Measurements from ENCODE around the gene NOXO1. TPM values are rescaled to one million over a fixed set of nuclear protein-coding genes. Genes with fewer than 3 reads are reported as not detected.

NOXO1 gene
- polyA plus RNA-seq, 3 donors = 0.09 TPM; not detected in 2

GRCh38 chr16:1936945-1937479, 44.3 kb downstream of the NOXO1 start:
- Histone ChIP-seq H2AFZ (ENCODE audit: insufficient read depth, low read depth, low read length, poor library complexity, severe bottlenecking) (no peak overlapping the region), H3K4me1 (ENCODE audit: control insufficient read depth in 1 of 2, insufficient read depth in 2 of 2, low read length in 2 of 2) (peaks cover 54 to 61% of the 10 kb centered on the region in 2 donors), H3K27ac (ENCODE audit: low read depth in 1 of 2, low read length in 2 of 2) (peak overlapping the region; percentile 1 to 14), H3K79me2 (ENCODE audit: insufficient read depth, low read length) (peaks cover 55% of the 10 kb centered on the region), H3K9ac (ENCODE audit: insufficient read depth, low read length, poor library complexity, severe bottlenecking) (peak overlapping the region; percentile 8), H4K20me1 (ENCODE audit: insufficient read depth, low read length) (peaks cover 31% of the 10 kb centered on the region), H3K9me3 (replicated peaks in 1 of 2; ENCODE audit: control insufficient read depth in 1 of 2, insufficient read depth in 1 of 2, low read length in 2 of 2) (no peaks in the 10 kb centered on the region), H3K4me3 (replicated peaks in 1 of 3; ENCODE audit: low read depth in 2 of 3, low read length in 3 of 3) (no peak overlapping the region), H3K36me3 (replicated peaks in 1 of 2; ENCODE audit: control insufficient read depth in 1 of 2, insufficient read depth in 2 of 2, low read length in 2 of 2) (peaks cover 36 to 48% of the 10 kb centered on the region in 2 donors), H3K4me2 (replicated peaks; ENCODE audit: extremely low read depth, low read length, poor library complexity, severe bottlenecking) (no peak overlapping the region), H3K27me3 (ENCODE audit: control insufficient read depth in 2 of 2, insufficient read depth in 2 of 2, low read length in 2 of 2) (no peaks in the 10 kb centered on the region)
- H3K9me3 Mint-ChIP-seq = no peaks in the 10 kb centered on the region
- H3K36me3 Mint-ChIP-seq = peaks cover 36 to 59% of the 10 kb centered on the region in 2 donors
- peaks cover 0 to 1% (median 0%) of the 10 kb centered on the region in 3 donors for H3K27me3 Mint-ChIP-seq (ENCODE audit: low read depth in 3 of 3)
- DNase-seq = no peak
- no peak overlapping the region for H3K4me3 Mint-ChIP-seq
- H3K27ac Mint-ChIP-seq = peak overlapping the region in 4 of 7 donors; percentile 54 to 59 (median 58)
- intact Hi-C loops (cut with micrococcal nuclease) = loop anchor here in 1 of 2 donors (10.0 kb wide), 1 partner anchor 162 kb away; the partner anchor contains the start of genes EME2, MRPS34 and NME3
- no peak for TF ChIP-seq CTCF (IDR thresholded peaks at IDR 0.05)
- peaks cover 63% of the 10 kb centered on the region for H3K4me1 Mint-ChIP-seq
- WGBS (ENCODE audit: insufficient coverage) = 98% methylated on average over 4 of the region's 11 CpGs

GRCh38 chr16:1933097-1933661, 48.1 kb downstream of the NOXO1 start:
- no peak for TF ChIP-seq CTCF (IDR thresholded peaks at IDR 0.05)
- no peak for DNase-seq
- Mint-ChIP-seq H3K27me3 (ENCODE audit: low read depth in 3 of 3) (peaks cover 0 to 4% (median 4%) of the 10 kb centered on the region in 3 donors), H3K27ac (peak overlapping the region in 1 of 7 donors; percentile 26), H3K4me3 (no peak overlapping the region), H3K9me3 (no peaks in the 10 kb centered on the region), H3K4me1 (peaks cover 37% of the 10 kb centered on the region), H3K36me3 (peaks cover 12 to 23% of the 10 kb centered on the region in 2 donors)
- Histone ChIP-seq H3K27ac (ENCODE audit: low read depth in 1 of 2, low read length in 2 of 2) (no peak overlapping the region), H3K27me3 (ENCODE audit: control insufficient read depth in 2 of 2, insufficient read depth in 2 of 2, low read length in 2 of 2) (no peaks in the 10 kb centered on the region), H3K79me2 (ENCODE audit: insufficient read depth, low read length) (peaks cover 19% of the 10 kb centered on the region), H3K36me3 (replicated peaks in 1 of 2; ENCODE audit: control insufficient read depth in 1 of 2, insufficient read depth in 2 of 2, low read length in 2 of 2) (peaks cover 8 to 17% of the 10 kb centered on the region in 2 donors), H2AFZ (ENCODE audit: insufficient read depth, low read depth, low read length, poor library complexity, severe bottlenecking) (no peak overlapping the region), H3K9me3 (replicated peaks in 1 of 2; ENCODE audit: control insufficient read depth in 1 of 2, insufficient read depth in 1 of 2, low read length in 2 of 2) (no peaks in the 10 kb centered on the region), H3K9ac (ENCODE audit: insufficient read depth, low read length, poor library complexity, severe bottlenecking) (no peak overlapping the region), H3K4me2 (replicated peaks; ENCODE audit: extremely low read depth, low read length, poor library complexity, severe bottlenecking) (no peak overlapping the region), H4K20me1 (ENCODE audit: insufficient read depth, low read length) (peaks cover 12% of the 10 kb centered on the region), H3K4me1 (ENCODE audit: control insufficient read depth in 1 of 2, insufficient read depth in 2 of 2, low read length in 2 of 2) (peaks cover 26 to 40% of the 10 kb centered on the region in 2 donors), H3K4me3 (replicated peaks in 1 of 3; ENCODE audit: low read depth in 2 of 3, low read length in 3 of 3) (no peak overlapping the region)
- 80% methylated on average over 23 of the region's 23 CpGs for WGBS (ENCODE audit: insufficient coverage)
- intact Hi-C loops (cut with micrococcal nuclease) = loop anchor here in 1 of 2 donors (10.0 kb wide), 1 partner anchor 158 kb away; the partner anchor contains the start of genes EME2, MRPS34 and NME3
